Effector memory CD4-positive, alpha-beta T cell (primary cell): Measurements from ENCODE around the gene GNB1.

Source experiments
- DNase-seq, 3 donors: peaks; one replicate each; pipeline ENCODE4 v3.0.0-alpha.2; 2020
- H3K27ac ChIP-seq: 2 replicates; pipeline ENCODE4 v1.7.0; 2013; ENCODE audit warnings: mild to moderate bottlenecking, low read length, moderate library complexity; ENCODE audit not compliant: insufficient read depth, poor library complexity, severe bottlenecking
- H3K27me3 ChIP-seq: replicated peaks from 2 replicates; pipeline ENCODE4 v1.7.0; 2013; ENCODE audit warnings: mild to moderate bottlenecking, low read length; ENCODE audit not compliant: insufficient read depth, control insufficient read depth, poor library complexity, severe bottlenecking
- H3K36me3 ChIP-seq: 2 replicates; pipeline ENCODE4 v1.7.0; 2013; ENCODE audit warnings: mild to moderate bottlenecking, low read length, moderate library complexity; ENCODE audit not compliant: control insufficient read depth, insufficient read depth
- H3K4me1 ChIP-seq: 2 replicates; pipeline ENCODE4 v1.7.0; 2013; ENCODE audit warnings: low read length, mild to moderate bottlenecking; ENCODE audit not compliant: control insufficient read depth, insufficient read depth, poor library complexity, severe bottlenecking
- H3K4me3 ChIP-seq: 2 replicates; pipeline ENCODE4 v1.7.0; 2013; ENCODE audit warnings: low read length, low read depth, mild to moderate bottlenecking; ENCODE audit not compliant: insufficient read depth, poor library complexity, severe bottlenecking
- H3K9me3 ChIP-seq: 2 replicates; pipeline ENCODE4 v1.7.0; 2013; ENCODE audit warnings: mild to moderate bottlenecking, low read length, moderate library complexity; ENCODE audit not compliant: control insufficient read depth

Gene GNB1

DNA sequence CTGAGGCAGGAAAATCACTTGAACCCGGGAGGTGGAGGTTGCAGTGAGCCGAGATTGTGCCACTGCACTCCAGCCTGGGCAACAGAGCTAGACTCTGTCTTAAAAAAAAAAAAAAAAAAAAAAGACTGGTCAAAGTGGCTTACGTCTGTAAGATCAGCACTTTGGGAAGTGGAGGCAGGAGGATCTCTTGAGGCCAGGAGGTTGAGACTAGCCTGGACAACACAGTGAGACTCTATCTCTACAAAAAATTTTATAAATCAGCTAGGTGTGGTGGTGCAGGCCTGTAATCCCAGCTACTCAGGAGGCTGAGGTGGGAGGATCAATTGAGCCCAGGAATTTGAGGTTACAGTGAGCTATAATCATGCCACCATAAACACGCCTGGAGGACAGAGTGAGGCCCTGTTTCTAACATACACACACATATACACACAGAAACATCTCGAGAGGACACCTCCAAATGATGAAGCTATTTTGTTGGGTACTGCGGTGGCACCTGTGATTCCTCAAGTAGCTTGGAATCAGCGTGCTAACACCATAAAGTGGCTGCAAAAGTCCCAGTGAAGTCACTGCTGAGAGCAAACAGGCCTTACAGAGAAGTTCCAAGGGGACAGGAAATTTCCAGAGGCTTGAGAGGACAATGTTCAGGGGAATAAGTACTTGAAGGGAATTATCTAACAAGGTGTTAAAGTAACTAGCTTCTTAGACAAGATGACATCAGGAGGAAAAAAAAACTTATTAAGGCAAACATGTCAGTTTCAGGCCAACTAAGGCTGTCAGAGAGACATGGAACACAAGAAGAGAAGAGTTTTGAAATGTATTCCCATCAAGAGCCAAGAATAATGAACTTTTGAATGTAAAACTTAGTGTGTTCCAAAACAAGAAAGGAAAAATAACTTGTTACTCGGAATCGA, 114.0 kb downstream of the GNB1 start:
- no peak overlapping the region for H3K27ac ChIP-seq
- H3K36me3 ChIP-seq, result peaks cover 3% of the 10 kb centered on the region
- no peaks in the 10 kb centered on the region for H3K27me3 ChIP-seq
- H3K9me3 ChIP-seq, result no peaks in the 10 kb centered on the region
- peaks cover 33% of the 10 kb centered on the region for H3K4me1 ChIP-seq
- no peak overlapping the region for H3K4me3 ChIP-seq
- DNase-seq, result no peak

DNA sequence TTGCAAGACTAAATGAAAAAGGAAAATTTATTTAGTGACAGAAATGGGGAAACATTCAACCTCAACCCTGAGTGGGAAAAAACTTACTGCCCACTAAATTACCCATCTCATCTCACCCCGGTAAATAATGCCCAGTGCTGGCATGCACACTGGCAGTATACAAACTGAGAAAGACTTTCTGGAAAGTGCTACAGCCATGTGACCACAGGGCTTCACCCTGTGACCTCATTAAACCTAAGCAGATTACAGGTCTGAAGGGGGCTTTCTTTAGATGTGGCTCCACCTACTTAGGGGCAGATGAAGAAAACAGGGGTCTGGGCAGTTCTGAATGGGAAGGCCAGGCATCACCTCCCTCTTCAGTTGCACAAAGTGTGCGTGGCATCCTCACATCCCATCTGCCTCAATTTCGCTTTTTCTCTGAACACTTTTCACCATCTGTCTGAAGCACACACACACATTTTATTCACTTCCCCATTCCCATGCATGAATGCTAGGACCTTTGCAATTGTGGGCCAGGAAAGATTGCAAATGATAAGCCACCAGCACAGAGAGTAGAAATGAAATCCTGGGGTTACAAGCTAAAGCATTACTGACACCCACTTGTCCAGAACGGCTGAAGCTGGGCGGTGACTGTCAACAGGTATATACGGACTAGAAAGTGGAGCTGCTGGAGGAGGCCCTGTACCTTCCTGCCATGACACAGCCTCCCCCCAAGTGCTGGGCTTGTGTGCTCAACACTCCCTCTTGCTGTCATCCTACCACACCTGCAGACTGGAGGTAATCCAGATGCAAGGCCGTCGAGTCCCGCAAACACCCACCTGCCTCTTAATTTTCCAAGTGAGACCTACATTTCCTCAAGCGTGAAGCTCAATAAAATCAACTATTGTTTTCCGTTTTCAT, 115.3 kb downstream of the GNB1 start:
- peaks cover 19% of the 10 kb centered on the region for H3K4me1 ChIP-seq
- H3K4me3 ChIP-seq, result no peak overlapping the region
- H3K27me3 ChIP-seq, result no peaks in the 10 kb centered on the region
- no peak overlapping the region for H3K27ac ChIP-seq
- peaks cover 7% of the 10 kb centered on the region for H3K36me3 ChIP-seq
- DNase-seq, result no peak
- H3K9me3 ChIP-seq, result no peaks in the 10 kb centered on the region

DNA sequence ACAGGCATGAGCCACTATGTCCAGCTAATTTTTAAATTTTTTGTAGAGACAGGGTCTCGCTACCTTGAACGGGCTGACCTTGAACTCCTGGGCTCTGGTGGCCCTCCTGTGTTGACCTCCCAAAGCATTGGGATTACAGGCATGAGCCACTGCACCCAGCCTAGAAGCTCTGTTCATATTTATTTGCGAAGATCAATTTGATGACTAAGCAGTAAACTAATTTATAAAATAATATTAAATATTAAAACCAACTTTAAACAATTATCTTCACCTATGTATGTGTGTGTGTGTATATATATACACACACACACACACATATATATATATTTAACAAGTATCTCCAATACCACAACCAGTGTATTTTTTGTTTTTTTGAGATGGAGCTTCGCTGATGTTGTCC, 117.0 kb downstream of the GNB1 start:
- Histone ChIP-seq H3K4me3 (no peak overlapping the region), H3K9me3 (no peaks in the 10 kb centered on the region), H3K4me1 (peaks cover 2% of the 10 kb centered on the region), H3K36me3 (peaks cover 7% of the 10 kb centered on the region), H3K27me3 (no peaks in the 10 kb centered on the region), H3K27ac (no peak overlapping the region)
- DNase-seq, result no peak

DNA sequence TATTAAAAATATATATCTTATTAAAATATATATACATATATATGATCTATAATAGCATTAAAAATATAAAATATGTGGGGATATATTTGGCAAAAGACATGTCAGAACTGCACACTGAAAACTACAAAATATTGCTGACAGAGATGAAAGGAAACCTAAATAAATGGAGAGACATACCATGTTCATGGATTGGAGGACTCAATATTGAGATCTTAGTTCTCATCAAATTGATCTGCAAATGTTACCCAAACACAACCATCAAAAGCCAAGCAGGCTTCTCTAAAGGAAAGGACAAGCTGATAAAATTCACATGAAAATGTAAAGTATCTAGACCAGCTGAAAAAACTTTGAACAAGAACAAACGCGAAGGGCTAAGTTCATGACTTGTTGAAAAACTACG, 119.8 kb downstream of the GNB1 start:
- H3K4me1 ChIP-seq, result no peaks in the 10 kb centered on the region
- H3K4me3 ChIP-seq, result no peak overlapping the region
- peaks cover 7% of the 10 kb centered on the region for H3K36me3 ChIP-seq
- H3K27ac ChIP-seq, result no peak overlapping the region
- DNase-seq, result no peak
- H3K9me3 ChIP-seq, result no peaks in the 10 kb centered on the region
- no peaks in the 10 kb centered on the region for H3K27me3 ChIP-seq

DNA sequence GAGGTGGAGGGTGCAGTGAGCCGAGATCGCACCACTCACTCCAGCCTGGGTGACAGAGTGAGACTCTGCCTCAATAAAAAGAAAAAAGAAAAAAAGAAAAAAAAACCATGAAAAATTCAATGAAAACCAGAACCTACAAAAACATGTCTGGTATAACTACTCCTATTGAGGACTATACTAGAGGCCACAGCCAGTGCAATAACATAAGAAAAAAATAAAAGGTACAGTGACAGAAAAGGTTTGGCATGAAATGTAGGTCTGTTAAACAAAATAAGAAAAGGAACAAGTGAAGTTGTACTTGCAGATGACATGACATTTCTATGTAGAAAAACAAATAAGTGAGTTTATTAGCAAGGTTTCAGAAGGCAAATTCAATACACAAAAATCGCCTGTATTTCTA, 120.8 kb downstream of the GNB1 start:
- H3K36me3 ChIP-seq, result peaks cover 7% of the 10 kb centered on the region
- H3K4me1 ChIP-seq, result no peaks in the 10 kb centered on the region
- H3K27me3 ChIP-seq, result no peaks in the 10 kb centered on the region

DNA sequence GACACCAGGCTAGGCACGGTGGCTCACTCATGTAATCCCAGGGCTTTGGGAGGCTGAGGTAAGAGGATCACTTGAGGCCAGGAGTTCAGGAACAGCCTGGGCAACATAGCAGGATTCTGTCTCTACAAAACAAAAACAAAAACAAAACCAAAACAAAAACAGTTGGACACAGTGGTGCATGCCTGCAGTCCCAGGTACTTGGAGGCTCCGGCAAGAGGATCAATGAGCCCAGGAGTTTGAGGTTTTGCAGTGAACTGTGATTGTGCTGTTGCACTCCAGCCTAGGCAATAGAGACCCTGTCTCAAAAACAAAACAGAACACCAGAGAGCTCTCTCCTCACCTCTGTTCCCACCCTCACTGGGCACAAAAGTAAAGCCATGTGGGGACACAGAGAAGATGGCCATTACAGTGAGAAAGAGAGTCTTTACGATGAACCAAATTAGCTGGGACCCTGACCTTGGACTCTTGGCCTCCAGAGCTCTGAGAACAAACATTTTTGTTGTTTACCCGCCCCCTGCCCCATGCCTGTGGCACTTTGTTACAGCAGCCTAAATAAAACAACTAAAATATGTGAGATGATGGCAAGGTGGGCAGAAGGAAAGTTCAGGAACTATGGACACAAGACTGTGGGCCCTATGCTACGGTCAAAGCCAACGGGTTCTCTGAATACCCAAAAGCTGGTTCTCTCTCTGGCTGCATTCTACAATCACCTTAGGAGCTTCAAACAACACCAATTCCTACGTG, 122.5 kb downstream of the GNB1 start:
- H3K27me3 ChIP-seq, result no peaks in the 10 kb centered on the region
- peaks cover 16% of the 10 kb centered on the region for H3K36me3 ChIP-seq
- H3K27ac ChIP-seq, result no peak overlapping the region
- H3K4me3 ChIP-seq, result no peak overlapping the region
- DNase-seq, result no peak
- H3K4me1 ChIP-seq, result no peaks in the 10 kb centered on the region
- no peaks in the 10 kb centered on the region for H3K9me3 ChIP-seq

More for the DNA sequence above, 120.8 kb downstream of the GNB1 start:
- H3K9me3 ChIP-seq, result no peaks in the 10 kb centered on the region
- H3K4me3 ChIP-seq, result no peak overlapping the region
- no peak overlapping the region for H3K27ac ChIP-seq
- no peak for DNase-seq

DNA sequence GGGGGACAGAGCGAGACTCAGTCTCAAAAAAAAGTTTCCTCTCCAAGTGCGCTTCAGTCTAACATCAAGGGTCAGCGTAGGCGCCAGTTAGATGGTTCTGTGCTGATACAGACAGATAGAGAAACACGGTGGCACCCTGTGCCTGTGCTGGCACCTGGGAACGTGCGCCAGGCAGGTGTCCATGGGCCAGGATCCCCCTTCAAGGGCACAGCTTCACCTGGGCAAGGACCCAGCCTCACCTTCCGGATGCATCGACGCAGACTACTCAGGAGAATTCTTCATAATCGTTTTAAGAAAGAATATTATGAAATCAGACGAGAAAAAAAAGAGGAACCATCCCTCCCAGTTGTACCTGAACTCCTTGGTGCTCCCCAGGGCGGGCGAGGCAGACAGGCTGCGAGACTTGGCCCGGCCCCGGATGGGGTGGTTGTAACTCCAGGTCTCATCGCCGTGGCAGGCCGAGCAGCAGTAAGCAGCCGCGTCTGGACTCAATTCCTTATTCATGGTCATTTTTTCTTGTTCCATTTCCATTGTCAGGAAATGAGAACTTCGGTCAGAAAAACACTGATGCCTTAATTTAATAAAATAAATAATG, 125.9 kb downstream of the GNB1 start:
- H3K4me1 ChIP-seq, result no peaks in the 10 kb centered on the region
- H3K27ac ChIP-seq, result no peak overlapping the region
- H3K36me3 ChIP-seq, result peaks cover 32% of the 10 kb centered on the region
- H3K9me3 ChIP-seq, result no peaks in the 10 kb centered on the region
- no peak for DNase-seq
- H3K4me3 ChIP-seq, result no peak overlapping the region
- H3K27me3 ChIP-seq, result no peaks in the 10 kb centered on the region

DNA sequence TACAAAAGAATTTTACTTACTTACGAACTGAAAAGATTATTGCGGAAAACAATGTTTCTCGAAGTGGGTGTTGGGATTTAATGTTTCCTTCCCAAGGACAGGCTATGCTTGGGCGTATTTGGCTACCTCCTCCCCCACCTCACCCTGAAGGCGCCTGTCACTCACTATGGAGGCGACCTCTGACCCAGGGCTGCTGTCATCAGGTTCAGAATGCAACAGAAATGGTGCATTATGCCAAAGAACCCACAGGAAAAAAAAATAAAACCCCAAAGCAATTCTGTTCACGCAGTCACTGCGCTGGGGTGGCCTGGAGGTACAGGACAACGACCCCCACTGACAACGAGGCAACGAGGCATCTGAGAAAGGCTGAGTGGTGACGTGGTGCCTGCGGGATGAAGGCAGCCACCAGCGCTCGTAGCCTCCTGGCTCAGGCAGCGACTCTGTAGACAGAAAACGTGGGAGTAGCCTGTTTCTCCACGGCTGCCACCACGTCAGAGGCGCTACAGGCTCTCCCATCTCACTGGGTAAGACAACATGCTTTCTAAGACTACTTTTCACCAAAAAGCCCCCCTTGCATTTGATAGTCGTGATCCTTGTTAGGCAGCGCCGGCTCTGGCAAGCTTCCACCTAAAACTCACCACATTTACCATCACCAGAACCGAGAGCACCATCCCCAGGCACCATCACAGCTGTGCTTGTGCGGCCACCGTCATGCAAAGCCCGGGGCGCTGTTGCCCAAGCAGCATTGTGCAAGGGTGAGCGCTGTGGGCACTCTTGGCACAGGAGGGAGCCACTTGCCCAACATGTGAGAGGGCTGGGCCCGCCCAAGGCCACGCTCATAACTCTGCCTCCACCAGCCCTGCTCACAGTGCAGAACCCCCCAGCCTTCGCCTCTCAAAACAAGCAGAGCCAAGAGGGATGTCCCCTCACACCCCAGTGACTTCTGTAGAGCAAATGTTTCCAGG, 126.9 kb downstream of the GNB1 start:
- Histone ChIP-seq H3K27me3 (no peaks in the 10 kb centered on the region), H3K4me3 (no peak overlapping the region), H3K27ac (no peak overlapping the region), H3K9me3 (no peaks in the 10 kb centered on the region), H3K36me3 (peaks cover 41% of the 10 kb centered on the region), H3K4me1 (no peaks in the 10 kb centered on the region)
- no peak for DNase-seq
